H1 (cell line): ENCODE data around the gene IGSF23. TPM values are rescaled to one million over a fixed set of nuclear protein-coding genes. Genes with fewer than 3 reads are reported as not detected.

Experiments used
- CTCF ChIA-PET: fragments of 300-600 bp; sonication (Branson Sonifier 250); formaldehyde crosslinking; loops from one replicate; lab custom pipeline; 2021; ENCODE audit not compliant: partially characterized antibody; lab: Charles Lee
- POLR2A ChIA-PET: fragments of 300-600 bp; sonication (Branson Sonifier 250); formaldehyde crosslinking; loops from one replicate; lab custom pipeline; 2021; ENCODE audit warnings: inconsistent platforms; ENCODE audit not compliant: partially characterized antibody; lab: Charles Lee
- DNase-seq, 2 experiments: peaks; one replicate each; pipeline versions ENCODE4 v3.0.0 to v3.0.0-alpha.2; 2010 to 2022; ENCODE audit warnings: low spot score in 2 of 2, low read depth in 1 of 2, mixed read lengths in 1 of 2
- FAIRE-seq: peaks from 2 replicates; lab custom pipeline; 2011; peaks lifted over from hg19 to GRCh38; lab: Jason Lieb, UNC
- H2AFZ ChIP-seq: 2 replicates; pipeline ENCODE4 v1.8.1; 2012; ENCODE audit warnings: low read length, inconsistent platforms
- H2AK5ac ChIP-seq: 2 replicates; pipeline ENCODE4 v1.6.1; 2013; ENCODE audit warnings: low read depth, low read length
- H2BK120ac ChIP-seq: replicated peaks from 2 replicates; pipeline ENCODE3; 2013; ENCODE audit warnings: low read depth, low read length, inconsistent platforms
- H2BK12ac ChIP-seq: 2 replicates; pipeline ENCODE4 v1.6.1; 2013; ENCODE audit warnings: low read depth, low read length
- H2BK15ac ChIP-seq: 2 replicates; pipeline ENCODE4 v1.6.1; 2013; ENCODE audit warnings: low read length
- H2BK20ac ChIP-seq: 2 replicates; pipeline ENCODE4 v1.6.1; 2013; ENCODE audit warnings: low read length
- H2BK5ac ChIP-seq: 2 replicates; pipeline ENCODE4 v1.6.1; 2013; ENCODE audit warnings: low read depth, low read length
- H3K14ac ChIP-seq: 2 replicates; pipeline ENCODE4 v1.6.1; 2013; ENCODE audit warnings: inconsistent platforms; ENCODE audit not compliant: insufficient read length
- H3K18ac ChIP-seq: 2 replicates; pipeline ENCODE4 v1.6.1; 2013; ENCODE audit warnings: low read length; ENCODE audit errors: extremely low read depth
- H3K23ac ChIP-seq: 2 replicates; pipeline ENCODE4 v1.6.1; 2013; ENCODE audit warnings: inconsistent platforms; ENCODE audit not compliant: insufficient read length
- H3K23me2 ChIP-seq: 2 replicates; pipeline ENCODE4 v1.6.1; 2013; ENCODE audit warnings: low read depth, low read length
- H3K27ac ChIP-seq: 2 replicates; pipeline ENCODE4 v1.6.1; 2011; ENCODE audit warnings: low read depth, low read length, inconsistent platforms
- H3K27me3 ChIP-seq, 4 experiments: replicated peaks in 1 of 4; 1 replicate in 1 of 4; 2 replicates in 3 of 4; pipeline versions ENCODE4 v1.6.1 to v1.8.1; 2011 to 2013; ENCODE audit warnings: low read length in 3 of 4, mild to moderate bottlenecking in 3 of 4, inconsistent platforms in 2 of 4, mixed read lengths in 2 of 4, moderate library complexity in 1 of 4; ENCODE audit not compliant: control insufficient read depth in 3 of 4, insufficient read depth in 3 of 4; ENCODE audit errors: extremely low read depth in 1 of 4
- H3K36me3 ChIP-seq, 4 experiments: 2 replicates each; pipeline versions ENCODE4 v1.6.1 to v1.8.1; 2011 to 2013; ENCODE audit warnings: mild to moderate bottlenecking in 4 of 4, low read length in 3 of 4, moderate library complexity in 2 of 4, control low read depth in 1 of 4, inconsistent platforms in 1 of 4; ENCODE audit not compliant: insufficient read depth in 4 of 4, control insufficient read depth in 2 of 4
- H3K4ac ChIP-seq: replicated peaks from 2 replicates; pipeline ENCODE3; 2013; ENCODE audit warnings: low read length, low read depth, mixed read lengths, inconsistent platforms; ENCODE audit not compliant: insufficient read length
- H3K4me1 ChIP-seq, 4 experiments: replicated peaks in 1 of 4; 1 replicate in 1 of 4; 2 replicates in 3 of 4; pipeline versions ENCODE4 v1.6.1 to v1.8.1; 2011 to 2013; ENCODE audit warnings: low read length in 3 of 4, inconsistent platforms in 2 of 4, mixed read lengths in 1 of 4; ENCODE audit not compliant: insufficient read depth in 4 of 4, control insufficient read depth in 3 of 4
- H3K4me2 ChIP-seq, 2 experiments: 2 replicates each; pipeline versions ENCODE4 v1.6.1 to v1.8.1; 2011 to 2013; ENCODE audit warnings: low read depth in 2 of 2, low read length in 2 of 2, control low read depth in 1 of 2, inconsistent platforms in 1 of 2, mild to moderate bottlenecking in 1 of 2; ENCODE audit not compliant: insufficient read depth in 1 of 2
- H3K4me3 ChIP-seq, 4 experiments: fragments of 200-600, 300-600 bp in 1 of 4; sonication (generic), shearing (Covaris generic), sonication (Bioruptor Twin) in 1 of 4; 2 replicates each; pipeline versions ENCODE4 v1.5.1 to v1.8.1; 2011 to 2016; ENCODE audit warnings: low read length in 4 of 4, low read depth in 3 of 4, control low read depth in 2 of 4, inconsistent platforms in 2 of 4, mild to moderate bottlenecking in 2 of 4, mixed read lengths in 1 of 4, moderate library complexity in 1 of 4; ENCODE audit not compliant: insufficient read depth in 2 of 4; ENCODE audit errors: extremely low read depth in 1 of 4
- H3K56ac ChIP-seq: replicated peaks from 2 replicates; pipeline ENCODE3; 2013; ENCODE audit warnings: low read depth, mild to moderate bottlenecking, mixed read lengths, low read length, inconsistent platforms; ENCODE audit not compliant: insufficient read length
- H3K79me1 ChIP-seq: 2 replicates; pipeline ENCODE4 v1.6.1; 2013; ENCODE audit warnings: low read depth, low read length, control low read depth
- H3K79me2 ChIP-seq, 2 experiments: 2 replicates each; pipeline versions ENCODE4 v1.6.1 to v1.8.1; 2012 to 2013; ENCODE audit warnings: low read length in 2 of 2, mild to moderate bottlenecking in 2 of 2, inconsistent platforms in 1 of 2; ENCODE audit not compliant: insufficient read depth in 2 of 2, control insufficient read depth in 1 of 2
- H3K9ac ChIP-seq, 4 experiments: replicated peaks in 1 of 4; 1 replicate in 1 of 4; 2 replicates in 3 of 4; pipeline versions ENCODE4 v1.6.1 to v1.8.1; 2011 to 2013; ENCODE audit warnings: low read depth in 3 of 4, low read length in 3 of 4, control low read depth in 2 of 4, mild to moderate bottlenecking in 2 of 4, moderate library complexity in 2 of 4, inconsistent platforms in 1 of 4; ENCODE audit errors: extremely low read depth in 1 of 4
- H3K9me3 ChIP-seq, 2 experiments: 2 replicates each; pipeline versions ENCODE4 v1.6.1 to v1.8.1; 2012 to 2013; ENCODE audit warnings: mild to moderate bottlenecking in 2 of 2, moderate library complexity in 2 of 2, control low read depth in 1 of 2, inconsistent platforms in 1 of 2, low read depth in 1 of 2, low read length in 1 of 2, mixed read lengths in 1 of 2; ENCODE audit not compliant: insufficient read depth in 2 of 2
- H4K20me1 ChIP-seq, 2 experiments: replicated peaks in 1 of 2; 2 replicates each; pipeline versions ENCODE3 to v1.8.1; 2011 to 2013; ENCODE audit warnings: inconsistent platforms in 2 of 2, low read length in 2 of 2, mild to moderate bottlenecking in 1 of 2; ENCODE audit not compliant: insufficient read depth in 2 of 2, control insufficient read depth in 1 of 2
- H4K5ac ChIP-seq: 2 replicates; pipeline ENCODE4 v1.6.1; 2013; ENCODE audit warnings: low read length, low read depth, mixed read lengths, inconsistent platforms; ENCODE audit not compliant: insufficient read length
- H4K8ac ChIP-seq: 2 replicates; pipeline ENCODE4 v1.8.0; 2013; ENCODE audit warnings: mild to moderate bottlenecking, moderate library complexity, low read length, inconsistent platforms; ENCODE audit not compliant: insufficient read depth; ENCODE audit errors: extremely low read depth
- H4K91ac ChIP-seq: replicated peaks from 2 replicates; pipeline ENCODE3; 2013; ENCODE audit warnings: low read length, mixed read lengths, inconsistent platforms; ENCODE audit not compliant: insufficient read length
- CREB1 ChIP-seq: IDR thresholded peaks from 2 replicates; pipeline ENCODE4 v1.6.1; 2012; ENCODE audit warnings: inconsistent platforms
- NRF1 ChIP-seq: IDR thresholded peaks from 2 replicates; pipeline ENCODE4 v1.6.1; 2011; ENCODE audit warnings: mild to moderate bottlenecking, low read depth, low read length, improper control_type of control experiment
- SIX5 ChIP-seq: IDR thresholded peaks from 2 replicates; pipeline ENCODE4 v1.6.1; 2011; ENCODE audit warnings: mild to moderate bottlenecking, low read depth, low read length
- SRF ChIP-seq: IDR thresholded peaks from 2 replicates; pipeline ENCODE4 v1.6.1; 2011; ENCODE audit warnings: mild to moderate bottlenecking, low read depth, low read length, moderate library complexity
- TAF7 ChIP-seq: optimal IDR thresholded peaks from 2 replicates; pipeline ENCODE3; 2011; ENCODE audit warnings: low read depth, mild to moderate bottlenecking, inconsistent platforms, low read length, moderate library complexity, borderline replicate concordance
- TCF12 ChIP-seq: IDR thresholded peaks from 2 replicates; pipeline ENCODE4 v1.6.1; 2011; ENCODE audit warnings: low read depth, mild to moderate bottlenecking, low read length
- WGBS, 2 experiments: shearing (Covaris generic) in 1 of 2; methylation state at CpG; one replicate each; pipeline versions ENCODE4 v1.1.6 to v1.1.7; 2013 to 2015; ENCODE audit warnings: low lambda C conversion rate in 2 of 2, mixed read lengths in 2 of 2, inconsistent platforms in 1 of 2, low coverage in 1 of 2, missing lambda C conversion rate in 1 of 2; ENCODE audit not compliant: insufficient replicate concordance in 2 of 2, insufficient coverage in 1 of 2, insufficient read length in 1 of 2; ENCODE audit errors: extremely low coverage in 1 of 2, missing lambda C conversion rate in 1 of 2; 5-methylcytosine and 5-hydroxymethylcytosine counted together
- polyA plus RNA-seq, 7 experiments: library from polyadenylated mRNA; depleted of rRNA in 3 of 7; stranded (reverse) in 5 of 7; unstranded in 2 of 7; fragments of >200 nt in 5 of 7; fragments of 200-250 nt in 2 of 7; gene quantifications; 1 replicate in 5 of 7; 2 replicates in 1 of 7; 4 replicates in 1 of 7; pipeline versions ENCODE4 v1.2.1 to v1.2.3, GENCODE V29; 2011 to 2013; ENCODE audit warnings: missing spikeins in 2 of 7, mixed read lengths in 2 of 7
- total RNA-seq: library from RNA; stranded (reverse); fragmentation: NEBNext Ultra II Directional; extraction: Animal tissue kit (Norgen Biotek cat#: 25700); gene quantifications from 2 replicates; pipeline ENCODE4 v1.2.1, GENCODE V29; 2021

The IGSF23 gene
- total and polyA plus RNA-seq, 2 of the 8 experiments (the other 6 are each of a cell fraction or from before 2014, with no cell fraction given), result not detected

DNA sequence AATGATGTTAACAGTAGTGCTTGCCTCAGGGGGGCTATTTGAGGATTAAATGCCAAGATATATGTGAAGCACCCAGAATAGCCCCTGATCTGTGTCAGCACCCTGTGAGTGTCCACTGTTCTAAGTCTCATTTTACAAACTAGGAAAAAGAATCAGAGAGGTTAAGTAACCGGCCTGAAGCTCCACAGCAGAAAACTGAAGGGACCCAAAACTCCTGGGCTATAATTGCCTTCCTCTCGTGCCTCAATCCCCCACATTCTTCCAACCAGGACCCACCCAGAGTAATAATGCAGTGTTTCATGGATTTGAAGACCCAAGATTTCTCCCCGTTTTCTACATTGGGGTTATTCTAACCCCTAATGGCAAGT is 32.7 kb downstream of the IGSF23 start:
- no peak for FAIRE-seq
- WGBS, 2 experiments, result 87% methylated on average over 3 of the region's 3 CpGs; no CpG with 5 or more reads in 1 of the 2 experiments
- CTCF ChIA-PET, result interaction anchor here (0.6 to 1.0 kb wide), 5 partner anchors 10 to 146 kb away, joined by 3 read pairs; partner anchors contain the start of gene ZNF180
- no peak for TF ChIP-seq TCF12
- TF ChIP-seq TAF7, result no peak
- TF ChIP-seq SRF, result no peak
- no peak for TF ChIP-seq NRF1
- TF ChIP-seq CREB1, result no peak
- TF ChIP-seq SIX5, result no peak

More for the DNA sequence above, 32.7 kb downstream of the IGSF23 start:
- no peak overlapping the region for H3K23ac ChIP-seq
- no peak overlapping the region for H4K8ac ChIP-seq
- H3K4me2 ChIP-seq, result no peak overlapping the region
- H3K9me3 ChIP-seq, result no peaks in the 10 kb centered on the region
- no peak overlapping the region for H4K91ac ChIP-seq
- H3K36me3 ChIP-seq, result peaks cover 8 to 23% (median 15%) of the 10 kb centered on the region in 4 experiments; a peak in 6 of 8 replicates
- no peak overlapping the region for H2BK5ac ChIP-seq
- H3K79me2 ChIP-seq, result peaks cover 0 to 3% of the 10 kb centered on the region in 2 experiments; a peak in 2 of 4 replicates
- H3K14ac ChIP-seq, result no peak overlapping the region
- no peak overlapping the region for H2BK120ac ChIP-seq
- POLR2A ChIA-PET, result interaction anchor here (1.1 kb wide), 1 partner anchor 28 kb away, joined by 3 read pairs; no protein-coding TSS in a partner anchor
- H3K4me1 ChIP-seq, result peaks cover 0 to 2% (median under 1%) of the 10 kb centered on the region in 4 experiments; a peak in 2 of 7 replicates
- no peak overlapping the region for H3K4ac ChIP-seq
- no peak overlapping the region for H3K56ac ChIP-seq
- DNase-seq, result no peak
- H3K18ac ChIP-seq, result no peak overlapping the region
- no peak overlapping the region for H2AFZ ChIP-seq
- no peak overlapping the region for H2BK15ac ChIP-seq
- H4K20me1 ChIP-seq, result peaks cover 2 to 7% of the 10 kb centered on the region in 2 experiments
- no peak overlapping the region for H4K5ac ChIP-seq
- no peak overlapping the region for H2BK12ac ChIP-seq
- H3K79me1 ChIP-seq, result no peaks in the 10 kb centered on the region; the same call in none of the 2 replicates
- no peak overlapping the region for H3K27ac ChIP-seq
- H2AK5ac ChIP-seq, result no peak overlapping the region
- peaks cover 0 to 8% (median 6%) of the 10 kb centered on the region in 4 experiments; a peak in 6 of 7 replicates for H3K27me3 ChIP-seq
- no peak overlapping the region for H2BK20ac ChIP-seq
- H3K23me2 ChIP-seq, result peaks cover 3% of the 10 kb centered on the region; the same call in 1 of the 2 replicates
- no peak overlapping the region for H3K4me3 ChIP-seq
- H3K9ac ChIP-seq, result no peak overlapping the region
